PC-3 (cell line): ENCODE data around the gene ZFHX3. TPM values are rescaled to one million over a fixed set of nuclear protein-coding genes. Genes with fewer than 3 reads are reported as not detected.

ENCODE experiments used
- ATAC-seq: fragments of 200-7000 bp; cut with Tn5 transposase; 2 replicates; pipeline ENCODE4 v1.9.1; 2020; ENCODE audit warnings: mild to moderate bottlenecking, moderate library complexity
- BruUV-seq: library from RNA; stranded (reverse); fragments of 400-500 nt; replicated peaks from 2 replicates; lab custom pipeline; 2021; lab: Mats Ljungman, UMichigan
- CTCF ChIA-PET: fragments of 300-600 bp; sonication (Branson Sonifier 250); formaldehyde crosslinking; loops from one replicate; lab custom pipeline; 2022; ENCODE audit warnings: antibody characterized with exemption; lab: Charles Lee
- POLR2A ChIA-PET: fragments of 300-600 bp; sonication (Branson Sonifier 250); formaldehyde crosslinking; loops from one replicate; lab custom pipeline; 2022; ENCODE audit warnings: antibody characterized with exemption; ENCODE audit not compliant: unreplicated experiment; lab: Charles Lee
- DNase-seq: peaks from one replicate; pipeline ENCODE4 v3.0.0-alpha.2; 2015
- H2AFZ ChIP-seq: fragments of 300-600 bp; sonication (generic); 2 replicates; pipeline ENCODE4 v1.6.0; 2016; ENCODE audit warnings: antibody characterized with exemption, low read length
- H3F3A ChIP-seq: fragments of 300-600 bp; sonication (generic); one replicate; pipeline ENCODE4 v1.6.0; 2017; ENCODE audit warnings: antibody characterized with exemption, low read length, control low read depth, mild to moderate bottlenecking; ENCODE audit not compliant: unreplicated experiment
- H3K27ac ChIP-seq: fragments of 300-600 bp; sonication (generic); 2 replicates; pipeline ENCODE4 v1.5.1; 2016; ENCODE audit warnings: mild to moderate bottlenecking, low read length
- H3K27me3 ChIP-seq: fragments of 300-600 bp; sonication (generic); 2 replicates; pipeline ENCODE4 v1.6.1; 2016; ENCODE audit warnings: low read length, mixed read lengths
- H3K36me3 ChIP-seq: fragments of 300-600 bp; sonication (generic); 2 replicates; pipeline ENCODE4 v1.6.1; 2016; ENCODE audit warnings: low read depth, mixed run types, low read length, mixed read lengths
- H3K4me1 ChIP-seq: fragments of 300-600 bp; sonication (generic); 2 replicates; pipeline ENCODE4 v1.5.1; 2016; ENCODE audit warnings: low read length; ENCODE audit not compliant: insufficient read depth
- H3K4me2 ChIP-seq: fragments of 300-600 bp; sonication (generic); 2 replicates; pipeline ENCODE4 v1.6.0; 2016; ENCODE audit warnings: low read length
- H3K4me3 ChIP-seq: fragments of 300-600 bp; sonication (generic); 2 replicates; pipeline ENCODE4 v1.5.1; 2016; ENCODE audit warnings: mild to moderate bottlenecking, low read length, mixed read lengths
- H3K79me2 ChIP-seq: fragments of 300-600 bp; sonication (generic); 2 replicates; pipeline ENCODE4 v1.6.1; 2017; ENCODE audit warnings: low read length, mixed read lengths
- H3K9ac ChIP-seq: fragments of 300-600 bp; sonication (generic); 2 replicates; pipeline ENCODE4 v1.6.0; 2016; ENCODE audit warnings: mild to moderate bottlenecking, low read length
- H3K9me2 ChIP-seq: fragments of 300-600 bp; sonication (generic); replicated peaks from 2 replicates; pipeline ENCODE4 v1.6.1; 2016; ENCODE audit warnings: mixed run types, low read length, mixed read lengths
- H3K9me3 ChIP-seq: fragments of 300-600 bp; sonication (generic); 2 replicates; pipeline ENCODE4 v1.6.1; 2016; ENCODE audit warnings: low read length, mixed read lengths
- H4K20me1 ChIP-seq: fragments of 300-600 bp; sonication (generic); 2 replicates; pipeline ENCODE4 v1.6.1; 2016; ENCODE audit warnings: low read length, mixed read lengths
- CTCF ChIP-seq: fragments of 300-600 bp; sonication (generic); conservative IDR thresholded peaks from 2 replicates; pipeline ENCODE4 v1.5.1; 2017; ENCODE audit warnings: antibody characterized with exemption, low read depth, mild to moderate bottlenecking, low read length
- EZH2 ChIP-seq: fragments of 300-600 bp; sonication (generic); IDR thresholded peaks from one replicate; pipeline ENCODE4 v1.6.1; 2017; ENCODE audit warnings: antibody characterized with exemption, mild to moderate bottlenecking, low read length; ENCODE audit not compliant: unreplicated experiment
- EZH2phosphoT487 ChIP-seq: fragments of 300-600 bp; sonication (generic); IDR thresholded peaks from 2 replicates; pipeline ENCODE4 v1.6.1; 2018; ENCODE audit warnings: mild to moderate bottlenecking, antibody characterized with exemption, low read length, borderline replicate concordance
- intact Hi-C: fragments of 100-400 bp; cut with micrococcal nuclease; formaldehyde crosslinking; loops from 2 replicates; pipeline ENCODE4 v1.9.0; 2023
- total RNA-seq: library from RNA; depleted of rRNA; stranded (reverse); fragments of >200 nt; gene quantifications from 2 replicates; pipeline ENCODE4 v1.2.3, GENCODE V29; 2014

Gene ZFHX3
- total RNA-seq, 1 experiment from 2014 or later, result 3.5 TPM

DNA sequence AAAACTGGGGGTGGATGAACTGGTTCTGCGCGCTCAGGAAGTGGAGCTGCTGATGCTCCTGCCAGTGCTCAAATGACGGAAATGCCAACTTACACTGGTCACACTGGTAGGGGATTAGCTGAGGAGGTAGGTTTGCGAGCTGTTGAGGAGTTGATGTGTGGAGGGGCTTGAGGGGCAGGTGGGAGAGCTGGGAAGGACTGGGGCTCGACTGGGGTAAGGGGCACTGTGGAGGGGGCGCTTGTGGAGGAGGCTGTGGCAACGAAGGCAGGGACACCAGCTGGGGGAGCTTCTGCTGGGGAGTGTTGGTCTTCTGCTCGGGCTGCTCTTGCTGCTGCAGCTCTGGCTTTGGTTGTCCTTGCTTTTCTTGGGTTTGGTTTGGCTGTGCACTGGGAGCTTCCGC lies 252.9 kb downstream of the ZFHX3 start:
- intact Hi-C loops, result no loop called here
- Histone ChIP-seq H2AFZ (no peak overlapping the region), H3K79me2 (no peaks in the 10 kb centered on the region), H3F3A (no peaks in the 10 kb centered on the region), H3K4me1 (no peaks in the 10 kb centered on the region), H3K9me2 (no peaks in the 10 kb centered on the region), H3K4me2 (no peak overlapping the region), H3K4me3 (no peak overlapping the region), H3K27me3 (no peaks in the 10 kb centered on the region), H3K36me3 (peaks cover 18% of the 10 kb centered on the region), H3K9me3 (no peaks in the 10 kb centered on the region), H3K9ac (no peak overlapping the region), H4K20me1 (no peaks in the 10 kb centered on the region), H3K27ac (no peak overlapping the region)
- DNase-seq (no peak), ATAC-seq (no peak)
- POLR2A ChIA-PET, result no interaction called here
- no TSS peak for BruUV-seq
- CTCF ChIA-PET, result no interaction called here
- TF ChIP-seq EZH2, result no peak
- TF ChIP-seq CTCF, result no peak
- TF ChIP-seq EZH2phosphoT487, result no peak

- no peaks in the 10 kb centered on the region for H3F3A ChIP-seq
- H3K9me3 ChIP-seq, result no peaks in the 10 kb centered on the region
- intact Hi-C loops, result no loop called here
- peaks cover 14% of the 10 kb centered on the region for H3K36me3 ChIP-seq
- no peak overlapping the region for H3K9ac ChIP-seq
- POLR2A ChIA-PET, result no interaction called here
- H3K79me2 ChIP-seq, result no peaks in the 10 kb centered on the region
- H3K4me2 ChIP-seq, result no peak overlapping the region
- BruUV-seq, result no TSS peak
- H2AFZ ChIP-seq, result no peak overlapping the region
- H3K4me3 ChIP-seq, result no peak overlapping the region
- H3K9me2 ChIP-seq, result no peaks in the 10 kb centered on the region
- ATAC-seq (no peak), DNase-seq (no peak)
- H3K27me3 ChIP-seq, result no peaks in the 10 kb centered on the region
- H4K20me1 ChIP-seq, result no peaks in the 10 kb centered on the region
- H3K27ac ChIP-seq, result no peak overlapping the region
- no peak for TF ChIP-seq CTCF
- no peak for TF ChIP-seq EZH2phosphoT487
- no peak for TF ChIP-seq EZH2
- CTCF ChIA-PET, result no interaction called here
- H3K4me1 ChIP-seq, result peaks cover 1% of the 10 kb centered on the region; the same call in 1 of the 2 replicates
Observed at GRCh38 chr16:72794319-72794718, 253.6 kb downstream of the ZFHX3 start.

DNA sequence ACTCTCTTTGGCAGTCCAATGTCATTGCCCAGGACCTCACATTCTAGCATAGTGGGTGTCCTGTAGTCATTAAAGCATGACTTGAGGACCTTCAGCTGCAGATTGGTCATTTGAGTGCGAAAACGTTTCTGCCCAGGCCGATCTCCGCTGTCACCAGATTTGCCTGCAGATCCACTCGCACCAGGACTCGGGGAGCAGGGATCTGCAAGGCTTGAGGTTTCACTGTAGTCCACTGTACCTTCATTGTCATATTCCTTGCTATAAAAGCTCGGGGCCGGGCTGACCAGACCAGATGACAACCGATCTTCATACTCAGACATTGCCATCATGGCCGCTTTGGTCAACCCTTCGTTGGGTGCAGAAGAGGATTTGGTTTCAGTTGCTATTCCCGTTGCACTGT lies 254.2 kb downstream of the ZFHX3 start:
- intact Hi-C loops, result no loop called here
- ATAC-seq, result no peak
- BruUV-seq, result TSS peak; percentile 19

More for the DNA sequence above, 254.2 kb downstream of the ZFHX3 start:
- DNase-seq, result no peak
- CTCF ChIA-PET, result no interaction called here
- Histone ChIP-seq H4K20me1 (no peaks in the 10 kb centered on the region), H3F3A (no peaks in the 10 kb centered on the region), H3K27ac (no peak overlapping the region), H3K9me2 (no peaks in the 10 kb centered on the region), H2AFZ (no peak overlapping the region), H3K9me3 (no peaks in the 10 kb centered on the region), H3K4me1 (peaks cover 4% of the 10 kb centered on the region; the same call in 1 of the 2 replicates), H3K79me2 (no peaks in the 10 kb centered on the region), H3K27me3 (no peaks in the 10 kb centered on the region), H3K4me3 (no peak overlapping the region), H3K36me3 (peaks cover 9% of the 10 kb centered on the region), H3K4me2 (no peak overlapping the region), H3K9ac (no peak overlapping the region)
- POLR2A ChIA-PET, result no interaction called here
- TF ChIP-seq CTCF (no peak), EZH2 (no peak), EZH2phosphoT487 (no peak)
